Left ventricle myocardium inferior (tissue), 1 donor: ENCODE measurements around the gene GALNT11. TPM values are rescaled to one million over a fixed set of nuclear protein-coding genes. Genes with fewer than 3 reads are reported as not detected.
"Not testable (repeated sequence)": the region's sequence is repeated elsewhere in the genome, so short reads cannot be mapped to it uniquely, and the experiment has no call there.

ENCODE experiments used
- DNase-seq: peaks from one replicate; pipeline ENCODE4 v3.0.0-alpha.2; 2020
- H3K27ac ChIP-seq: fragments of 200-600 bp; replicated peaks from 2 replicates; pipeline ENCODE4 v1.8.0; 2021
- H3K27me3 ChIP-seq: fragments of 200-600 bp; 2 replicates; pipeline ENCODE4 v1.8.0; 2021; ENCODE audit warnings: low read depth
- H3K36me3 ChIP-seq: fragments of 200-600 bp; 2 replicates; pipeline ENCODE4 v1.8.0; 2021
- H3K4me1 ChIP-seq: fragments of 200-600 bp; 2 replicates; pipeline ENCODE4 v1.8.0; 2021
- H3K4me3 ChIP-seq: fragments of 200-600 bp; 2 replicates; pipeline ENCODE4 v1.8.0; 2021; ENCODE audit warnings: mild to moderate bottlenecking, moderate library complexity
- H3K9me3 ChIP-seq: fragments of 200-600 bp; replicated peaks from 2 replicates; pipeline ENCODE4 v1.8.0; 2021
- CTCF ChIP-seq: fragments of 200-600 bp; IDR thresholded peaks from 2 replicates; pipeline ENCODE4 v1.8.0; 2021; ENCODE audit warnings: antibody characterized with exemption, mild to moderate bottlenecking, borderline replicate concordance
- intact Hi-C: fragments of 100-400 bp; cut with micrococcal nuclease; formaldehyde crosslinking; loops from one replicate; pipeline ENCODE4 v1.11.0; 2022
- total RNA-seq: library from RNA; stranded (reverse); fragmentation: NEBNext Ultra II Directional; extraction: Animal tissue kit (Norgen Biotek cat#: 25700); gene quantifications from one replicate; pipeline ENCODE4 v1.2.1, GENCODE V29; 2021
- donor health status: DM: no; HTN: yes; CAD: no; lungs with severe emphysema.

Gene GALNT11
- total RNA-seq, 1 donor from 2014 or later = 18.6 TPM

- no peaks in the 10 kb centered on the region for H3K36me3 ChIP-seq
- H3K27me3 ChIP-seq = no peaks in the 10 kb centered on the region
- intact Hi-C loops = no loop called here
- peaks cover 20% of the 10 kb centered on the region for H3K4me1 ChIP-seq
- H3K9me3 ChIP-seq = no peaks in the 10 kb centered on the region
- H3K27ac ChIP-seq = no peak overlapping the region
- peak; percentile 25 for DNase-seq
- TF ChIP-seq CTCF = no peak
- no peak overlapping the region for H3K4me3 ChIP-seq
Observed at GRCh38 chr7:152076940-152077933, 51.8 kb downstream of the GALNT11 start.

GRCh38 chr7:152078025-152078424, 52.6 kb downstream of the GALNT11 start:
- H3K4me3 ChIP-seq = no peak overlapping the region
- H3K4me1 ChIP-seq = peaks cover 20% of the 10 kb centered on the region
- TF ChIP-seq CTCF = no peak
- DNase-seq = no peak
- H3K9me3 ChIP-seq = no peaks in the 10 kb centered on the region
- no peaks in the 10 kb centered on the region for H3K27me3 ChIP-seq
- no peak overlapping the region for H3K27ac ChIP-seq
- intact Hi-C loops = no loop called here
- no peaks in the 10 kb centered on the region for H3K36me3 ChIP-seq

- no peak for TF ChIP-seq CTCF
- Histone ChIP-seq H3K27ac (no peak overlapping the region), H3K9me3 (no peaks in the 10 kb centered on the region), H3K4me1 (peaks cover 20% of the 10 kb centered on the region), H3K4me3 (no peak overlapping the region), H3K27me3 (no peaks in the 10 kb centered on the region), H3K36me3 (no peaks in the 10 kb centered on the region)
- intact Hi-C loops = no loop called here
- no peak for DNase-seq
Observed at GRCh38 chr7:152078786-152079185, 53.3 kb downstream of the GALNT11 start.

- Histone ChIP-seq H3K27me3 (no peaks in the 10 kb centered on the region), H3K36me3 (no peaks in the 10 kb centered on the region), H3K4me3 (no peak overlapping the region), H3K4me1 (peaks cover 14% of the 10 kb centered on the region), H3K9me3 (no peaks in the 10 kb centered on the region), H3K27ac (no peak overlapping the region)
- intact Hi-C loops = no loop called here
- DNase-seq = no peak
- TF ChIP-seq CTCF = no peak
Observed at GRCh38 chr7:152081088-152081487, 55.6 kb downstream of the GALNT11 start.

GRCh38 chr7:152082073-152082721, 56.7 kb downstream of the GALNT11 start:
- DNase-seq, H3K4me3 ChIP-seq, H3K27me3 ChIP-seq, H3K36me3 ChIP-seq, H3K27ac ChIP-seq, H3K4me1 ChIP-seq, H3K9me3 ChIP-seq, intact Hi-C loops: not testable (repeated sequence)

GRCh38 chr7:152085131-152085530, 59.7 kb downstream of the GALNT11 start:
- no peak overlapping the region for H3K27ac ChIP-seq
- DNase-seq = no peak
- H3K4me1 ChIP-seq = no peaks in the 10 kb centered on the region
- peaks cover 25% of the 10 kb centered on the region for H3K9me3 ChIP-seq
- no peak for TF ChIP-seq CTCF
- H3K36me3 ChIP-seq = peaks cover 8% of the 10 kb centered on the region
- H3K4me3 ChIP-seq = no peak overlapping the region
- intact Hi-C loops = no loop called here
- H3K27me3 ChIP-seq = no peaks in the 10 kb centered on the region
